ENCODE measurements around the gene CDK5RAP2.

GRCh38 chr9:120568816-120569215 is 11.2 kb downstream of the CDK5RAP2 start:
- TF ChIP-seq CTCF (IDR thresholded peaks at IDR 0.05) (no peak), EP300 (IDR thresholded peaks at IDR 0.05) (no peak), POLR2A (IDR thresholded peaks at IDR 0.05) (no peak)
